GM23338 (cell line): ENCODE measurements around the gene MTHFD2L. TPM values are rescaled to one million over a fixed set of nuclear protein-coding genes. Genes with fewer than 3 reads are reported as not detected.
A peak's percentile ranks its signal among the peaks of the same experiment; 100 is the strongest.

Source experiments
- ATAC-seq: fragments of 200-7000 bp; cut with Tn5 transposase; 3 replicates; pipeline ENCODE4 v1.9.1; 2020
- DNase-seq: peaks from one replicate; pipeline ENCODE4 v3.0.0-alpha.2; 2015; ENCODE audit warnings: low spot score
- H2AFZ ChIP-seq: fragments of 200-600 bp; sonication (generic); 2 replicates; pipeline ENCODE4 v1.8.0; 2016; ENCODE audit warnings: antibody characterized with exemption, mild to moderate bottlenecking, moderate library complexity
- H3F3A ChIP-seq: fragments of 200-600 bp; sonication (generic); replicated peaks from 2 replicates; pipeline ENCODE4 v1.8.0; 2017; ENCODE audit warnings: antibody characterized with exemption, mixed run types, low read depth
- H3K27ac ChIP-seq: fragments of 200-600 bp; sonication (generic); 2 replicates; pipeline ENCODE4 v1.6.1; 2016; ENCODE audit warnings: low read depth
- H3K27me3 ChIP-seq: fragments of 200-600 bp; sonication (generic); 2 replicates; pipeline ENCODE4 v1.8.0; 2016; ENCODE audit warnings: mild to moderate bottlenecking, mixed run types, moderate library complexity; ENCODE audit not compliant: insufficient read depth
- H3K36me3 ChIP-seq: fragments of 200-600 bp; sonication (generic); 2 replicates; pipeline ENCODE4 v1.8.0; 2016; ENCODE audit warnings: mild to moderate bottlenecking; ENCODE audit not compliant: insufficient read depth
- H3K4me1 ChIP-seq: fragments of 200-600 bp; sonication (generic); 2 replicates; pipeline ENCODE4 v1.8.0; 2016; ENCODE audit warnings: mild to moderate bottlenecking, moderate library complexity; ENCODE audit not compliant: insufficient read depth
- H3K4me2 ChIP-seq: fragments of 200-600 bp; sonication (generic); 2 replicates; pipeline ENCODE4 v1.7.1; 2017; ENCODE audit warnings: mixed run types
- H3K4me3 ChIP-seq: fragments of 200-600 bp; sonication (generic); 2 replicates; pipeline ENCODE4 v1.6.1; 2016; ENCODE audit warnings: mixed run types
- H3K79me2 ChIP-seq: fragments of 200-600 bp; sonication (generic); replicated peaks from 2 replicates; pipeline ENCODE4 v1.8.0; 2017; ENCODE audit warnings: mild to moderate bottlenecking; ENCODE audit not compliant: insufficient read depth
- H3K9me2 ChIP-seq: fragments of 200-600 bp; sonication (generic); 2 replicates; pipeline ENCODE4 v1.8.0; 2017; ENCODE audit not compliant: insufficient read depth
- H4K20me1 ChIP-seq: fragments of 200-600 bp; sonication (generic); replicated peaks from 2 replicates; pipeline ENCODE4 v1.8.0; 2017; ENCODE audit warnings: mild to moderate bottlenecking; ENCODE audit not compliant: insufficient read depth
- H3K27ac Mint-ChIP-seq: 2 replicates; pipeline ENCODE4 v1.8.0; 2020; ENCODE audit warnings: inconsistent platforms, mild to moderate bottlenecking, moderate library complexity, mixed read lengths
- H3K27me3 Mint-ChIP-seq: 3 replicates; pipeline ENCODE4 v1.8.0; 2022; ENCODE audit warnings: low read depth, mild to moderate bottlenecking, moderate library complexity, mixed read lengths, inconsistent platforms; ENCODE audit not compliant: insufficient read depth, poor library complexity
- H3K36me3 Mint-ChIP-seq: 3 replicates; pipeline ENCODE4 v1.8.0; 2021; ENCODE audit warnings: low read depth, mild to moderate bottlenecking, inconsistent platforms, moderate library complexity, mixed read lengths
- H3K4me1 Mint-ChIP-seq: 3 replicates; pipeline ENCODE4 v1.8.0; 2020; ENCODE audit warnings: mild to moderate bottlenecking, inconsistent platforms, mixed read lengths
- H3K4me3 Mint-ChIP-seq: 3 replicates; pipeline ENCODE4 v1.8.0; 2021; ENCODE audit warnings: moderate library complexity, mild to moderate bottlenecking, inconsistent platforms, mixed read lengths
- H3K9me3 Mint-ChIP-seq: 3 replicates; pipeline ENCODE4 v1.8.0; 2020; ENCODE audit warnings: moderate library complexity, mild to moderate bottlenecking, inconsistent platforms, mixed read lengths
- CREB1 ChIP-seq: fragments of 250-450 bp; sonication (Bioruptor Pico); IDR thresholded peaks from 2 replicates; pipeline ENCODE4 v1.5.0; 2020; ENCODE audit warnings: low read depth, mild to moderate bottlenecking, moderate library complexity
- CTCF ChIP-seq, 2 experiments: fragments of 200-600 bp in 1 of 2; sonication (generic) in 1 of 2; conservative IDR thresholded peaks; 2 replicates each; pipeline versions ENCODE4 v1.5.1 to v1.6.1; 2016 to 2017; ENCODE audit warnings: antibody characterized with exemption in 2 of 2, low read depth in 2 of 2, mild to moderate bottlenecking in 2 of 2, moderate library complexity in 1 of 2
- EZH2 ChIP-seq: fragments of 200-600 bp; sonication (generic); IDR thresholded peaks from one replicate; pipeline ENCODE4 v1.8.0; 2017; ENCODE audit warnings: antibody characterized with exemption, mild to moderate bottlenecking, low read depth; ENCODE audit not compliant: unreplicated experiment
- JUNB ChIP-seq: IDR thresholded peaks from one replicate; pipeline ENCODE4 v1.6.1; 2016; ENCODE audit warnings: antibody characterized with exemption; ENCODE audit not compliant: unreplicated experiment
- STAT1 ChIP-seq: IDR thresholded peaks from one replicate; pipeline ENCODE4 v1.6.1; 2016; ENCODE audit warnings: antibody characterized with exemption; ENCODE audit not compliant: unreplicated experiment
- ZNF114 ChIP-seq: fragments of 250-450 bp; sonication (Bioruptor Pico); IDR thresholded peaks from 2 replicates; pipeline ENCODE4 v1.5.0; 2020; ENCODE audit warnings: mild to moderate bottlenecking, moderate library complexity
- ZNF462 ChIP-seq: fragments of 250-450 bp; sonication (Bioruptor Pico); IDR thresholded peaks from 2 replicates; pipeline ENCODE4 v1.5.0; 2020; ENCODE audit warnings: mild to moderate bottlenecking, moderate library complexity
- polyA plus RNA-seq: library from polyadenylated mRNA; unstranded; fragments of >200 nt; fragmentation: Nextera tagmentation; extraction: Ambion mirVana; gene quantifications from 2 replicates; pipeline ENCODE4 v1.2.1, GENCODE V29; 2016
- total RNA-seq: library from RNA; depleted of rRNA; stranded (reverse); fragments of >200 nt; shearing (Covaris generic); gene quantifications from 2 replicates; pipeline ENCODE4 v1.2.3, GENCODE V29; 2014
- TF ChIP-seq, protein P1 (sequence below): IDR thresholded peaks from one replicate; pipeline ENCODE4 v1.6.1; 2018; ENCODE audit warnings: antibody characterized with exemption; ENCODE audit not compliant: unreplicated experiment

MTHFD2L gene
- total and polyA plus RNA-seq, 2 experiments from 2014 or later = 24.4 to 35.7 TPM

GRCh38 chr4:74111990-74112389 is 45.9 kb upstream of the MTHFD2L start (continued):
- TF ChIP-seq ZNF462 (CRISPR knock-in tag) (no peak), ZNF114 (CRISPR knock-in tag) (no peak), CREB1 (CRISPR knock-in tag) (no peak)
- TF ChIP-seq, protein P1, sequence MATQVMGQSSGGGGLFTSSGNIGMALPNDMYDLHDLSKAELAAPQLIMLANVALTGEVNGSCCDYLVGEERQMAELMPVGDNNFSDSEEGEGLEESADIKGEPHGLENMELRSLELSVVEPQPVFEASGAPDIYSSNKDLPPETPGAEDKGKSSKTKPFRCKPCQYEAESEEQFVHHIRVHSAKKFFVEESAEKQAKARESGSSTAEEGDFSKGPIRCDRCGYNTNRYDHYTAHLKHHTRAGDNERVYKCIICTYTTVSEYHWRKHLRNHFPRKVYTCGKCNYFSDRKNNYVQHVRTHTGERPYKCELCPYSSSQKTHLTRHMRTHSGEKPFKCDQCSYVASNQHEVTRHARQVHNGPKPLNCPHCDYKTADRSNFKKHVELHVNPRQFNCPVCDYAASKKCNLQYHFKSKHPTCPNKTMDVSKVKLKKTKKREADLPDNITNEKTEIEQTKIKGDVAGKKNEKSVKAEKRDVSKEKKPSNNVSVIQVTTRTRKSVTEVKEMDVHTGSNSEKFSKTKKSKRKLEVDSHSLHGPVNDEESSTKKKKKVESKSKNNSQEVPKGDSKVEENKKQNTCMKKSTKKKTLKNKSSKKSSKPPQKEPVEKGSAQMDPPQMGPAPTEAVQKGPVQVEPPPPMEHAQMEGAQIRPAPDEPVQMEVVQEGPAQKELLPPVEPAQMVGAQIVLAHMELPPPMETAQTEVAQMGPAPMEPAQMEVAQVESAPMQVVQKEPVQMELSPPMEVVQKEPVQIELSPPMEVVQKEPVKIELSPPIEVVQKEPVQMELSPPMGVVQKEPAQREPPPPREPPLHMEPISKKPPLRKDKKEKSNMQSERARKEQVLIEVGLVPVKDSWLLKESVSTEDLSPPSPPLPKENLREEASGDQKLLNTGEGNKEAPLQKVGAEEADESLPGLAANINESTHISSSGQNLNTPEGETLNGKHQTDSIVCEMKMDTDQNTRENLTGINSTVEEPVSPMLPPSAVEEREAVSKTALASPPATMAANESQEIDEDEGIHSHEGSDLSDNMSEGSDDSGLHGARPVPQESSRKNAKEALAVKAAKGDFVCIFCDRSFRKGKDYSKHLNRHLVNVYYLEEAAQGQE = no peak

DNA sequence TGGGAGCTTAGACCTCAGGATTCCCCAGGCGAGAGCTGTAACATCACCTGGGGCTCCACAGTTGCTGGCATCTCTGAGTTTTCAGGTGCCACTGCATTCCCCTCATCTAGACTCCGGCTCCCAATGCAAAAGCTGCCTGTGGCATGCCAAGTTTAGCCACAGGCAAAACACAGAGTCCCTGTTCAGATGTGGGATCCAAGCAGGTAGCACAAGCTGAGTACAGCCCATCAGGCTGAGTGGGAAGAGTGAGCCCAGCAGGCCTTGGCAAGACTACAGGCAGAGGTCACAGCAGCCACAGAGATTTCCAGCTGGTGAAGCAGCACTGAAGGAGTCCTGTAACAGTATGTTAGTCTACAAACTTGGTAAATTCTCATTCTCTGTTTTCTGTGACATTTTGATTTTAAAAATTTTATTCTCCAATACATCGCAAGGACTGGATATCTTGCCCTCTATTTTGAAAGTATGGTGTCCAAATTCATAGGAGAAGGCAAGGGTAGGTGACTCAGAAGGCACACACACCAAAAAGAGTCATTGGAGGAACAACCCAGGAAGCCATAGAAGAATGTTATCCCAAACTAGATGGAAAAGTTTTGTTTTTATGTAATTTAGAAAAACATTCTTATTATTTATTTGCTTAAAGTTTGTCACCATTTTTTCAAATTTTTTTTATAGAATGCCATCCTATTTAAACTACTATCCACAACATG is 45.4 kb upstream of the MTHFD2L start:
- Mint-ChIP-seq H3K27ac (no peak overlapping the region), H3K9me3 (no peaks in the 10 kb centered on the region), H3K36me3 (no peaks in the 10 kb centered on the region), H3K4me3 (no peak overlapping the region), H3K4me1 (peaks cover 15% of the 10 kb centered on the region; the same call in 2 of the 3 replicates), H3K27me3 (no peaks in the 10 kb centered on the region)
- Histone ChIP-seq H3K27me3 (no peaks in the 10 kb centered on the region), H3K4me1 (peaks cover 3% of the 10 kb centered on the region; the same call in 1 of the 2 replicates), H3K4me3 (no peak overlapping the region), H3K4me2 (no peak overlapping the region), H3K79me2 (no peaks in the 10 kb centered on the region), H2AFZ (peak overlapping the region; percentile 76), H3K36me3 (no peaks in the 10 kb centered on the region), H3F3A (no peaks in the 10 kb centered on the region), H3K27ac (no peak overlapping the region), H3K9me2 (no peaks in the 10 kb centered on the region), H4K20me1 (no peaks in the 10 kb centered on the region)
- ATAC-seq (no peak), DNase-seq (no peak)
- no peak for TF ChIP-seq EZH2
- no peak for TF ChIP-seq CTCF (conservative IDR thresholded peaks at IDR 0.05; ENCODE audit: low read depth in 2 of 2)
- no peak for TF ChIP-seq ZNF114 (CRISPR knock-in tag)
- no peak for TF ChIP-seq JUNB
- TF ChIP-seq, protein P1 = no peak
- TF ChIP-seq STAT1 = no peak
- no peak for TF ChIP-seq CREB1 (CRISPR knock-in tag)
